Retinal pigment epithelial cell (primary cell): ENCODE data around the gene NUDC.
A peak's percentile ranks its signal among the peaks of the same experiment; 100 is the strongest.

Experiments used
- DNase-seq: peaks from one replicate; pipeline ENCODE4 v3.0.0-alpha.2; 2010; ENCODE audit warnings: low read depth
- H3K4me3 ChIP-seq: 2 replicates; pipeline ENCODE4 v1.5.1; 2011; ENCODE audit warnings: mild to moderate bottlenecking, low read length, control low read depth, moderate library complexity
- CTCF ChIP-seq: conservative IDR thresholded peaks from 2 replicates; pipeline ENCODE4 v1.5.1; 2011; ENCODE audit warnings: low read depth, low read length, control low read depth, inconsistent platforms

NUDC gene

GRCh38 chr1:26888231-26888630, 33.3 kb upstream of the NUDC start:
- no peak for DNase-seq
- H3K4me3 ChIP-seq = no peak overlapping the region
- no peak for TF ChIP-seq CTCF

GRCh38 chr1:26889551-26890466, 31.7 kb upstream of the NUDC start, which contains the start of gene GPN2:
Gene GPN2 (minus strand): TSS chr1:26890283. CDS start chr1:26890096, 187 bp downstream.
- no peak for TF ChIP-seq CTCF
- no peak for DNase-seq
- peak within 1 kb of the TSS; percentile 86 for H3K4me3 ChIP-seq

- H3K4me3 ChIP-seq = peak overlapping the region; percentile 86
- DNase-seq = no peak
- no peak for TF ChIP-seq CTCF
These were observed 31.1 kb upstream of the NUDC start for GRCh38 chr1:26890467-26890796.

- TF ChIP-seq CTCF = no peak
- no peak for DNase-seq
- no peak overlapping the region for H3K4me3 ChIP-seq
These were observed 27.3 kb upstream of the NUDC start for GRCh38 chr1:26894263-26894662.

- H3K4me3 ChIP-seq = no peak overlapping the region
- TF ChIP-seq CTCF = no peak
- DNase-seq = no peak
These were observed 24.2 kb upstream of the NUDC start for GRCh38 chr1:26897351-26897750.

GRCh38 chr1:26900001-26900814, 21.3 kb upstream of the NUDC start, which contains the start of gene GPATCH3:
Gene GPATCH3 (minus strand): TSS chr1:26900467. CDS start chr1:26900442, 25 bp downstream.
- peak within 1 kb of the TSS; percentile 90 for H3K4me3 ChIP-seq
- peak; percentile 79 for DNase-seq
- TF ChIP-seq CTCF = no peak
